ENCODE measurements around the gene TUBE1. TPM values are rescaled to one million over a fixed set of nuclear protein-coding genes. Genes with fewer than 3 reads are reported as not detected.

Gene TUBE1
- total RNA-seq, 2 donors from 2014 or later: 17.1 to 34.8 TPM

DNA sequence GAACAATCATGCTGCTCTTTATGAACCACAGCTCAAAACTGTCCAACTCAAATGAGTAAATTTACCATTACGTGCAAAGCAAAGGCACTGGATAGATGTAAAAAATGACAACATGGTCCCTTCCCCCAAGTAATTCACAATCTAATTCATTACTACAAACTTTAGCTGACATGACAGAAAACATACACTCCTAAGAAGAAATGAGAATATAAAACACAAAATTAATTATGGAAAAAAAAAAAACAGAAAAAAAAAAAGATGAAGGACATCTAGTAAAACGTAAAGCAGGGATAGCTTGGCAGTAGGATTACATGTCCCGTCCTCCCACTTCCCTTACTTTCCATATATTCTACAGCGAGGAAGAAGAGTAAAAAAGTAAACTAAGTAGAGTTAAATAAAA, 5.7 kb downstream of the TUBE1 start:
- peaks cover 5% of the 10 kb centered on the region for H3K4me1 ChIP-seq
- ATAC-seq (no peak), DNase-seq (no peak)
- 82 to 84% methylated on average over 4 of the region's 4 CpGs for WGBS, 2 donors
- no peaks in the 10 kb centered on the region for H3K9me3 ChIP-seq
- H3K4me3 ChIP-seq: no peak overlapping the region
- intact Hi-C loops (cut with DNase I): no loop called here
- no peaks in the 10 kb centered on the region for H3K27me3 ChIP-seq
- peaks cover 0 to 8% of the 10 kb centered on the region in 2 donors for H3K36me3 ChIP-seq (replicated peaks in 1 of 2; ENCODE audit: insufficient read depth in 1 of 2, low read depth in 2 of 2)
- TF ChIP-seq POLR2A (IDR thresholded peaks at IDR 0.05): no peak
- no peak for TF ChIP-seq CTCF (IDR thresholded peaks at IDR 0.05)
- no peak overlapping the region for H3K27ac ChIP-seq

- H3K27ac ChIP-seq: no peak overlapping the region
- H3K36me3 ChIP-seq (replicated peaks in 1 of 2; ENCODE audit: insufficient read depth in 1 of 2, low read depth in 2 of 2): peaks cover 0 to 8% of the 10 kb centered on the region in 2 donors
- no peaks in the 10 kb centered on the region for H3K9me3 ChIP-seq
- 44 to 52% methylated on average over 3 of the region's 3 CpGs for WGBS, 2 donors
- intact Hi-C loops (cut with DNase I): no loop called here
- no peak for DNase-seq
- no peaks in the 10 kb centered on the region for H3K4me1 ChIP-seq
- H3K27me3 ChIP-seq: no peaks in the 10 kb centered on the region
- no peak for ATAC-seq
- TF ChIP-seq CTCF (IDR thresholded peaks at IDR 0.05) (no peak), POLR2A (IDR thresholded peaks at IDR 0.05) (no peak)
- H3K4me3 ChIP-seq: no peak overlapping the region
These were observed 20.7 kb downstream of the TUBE1 start for GRCh38 chr6:112066606-112067005.

DNA sequence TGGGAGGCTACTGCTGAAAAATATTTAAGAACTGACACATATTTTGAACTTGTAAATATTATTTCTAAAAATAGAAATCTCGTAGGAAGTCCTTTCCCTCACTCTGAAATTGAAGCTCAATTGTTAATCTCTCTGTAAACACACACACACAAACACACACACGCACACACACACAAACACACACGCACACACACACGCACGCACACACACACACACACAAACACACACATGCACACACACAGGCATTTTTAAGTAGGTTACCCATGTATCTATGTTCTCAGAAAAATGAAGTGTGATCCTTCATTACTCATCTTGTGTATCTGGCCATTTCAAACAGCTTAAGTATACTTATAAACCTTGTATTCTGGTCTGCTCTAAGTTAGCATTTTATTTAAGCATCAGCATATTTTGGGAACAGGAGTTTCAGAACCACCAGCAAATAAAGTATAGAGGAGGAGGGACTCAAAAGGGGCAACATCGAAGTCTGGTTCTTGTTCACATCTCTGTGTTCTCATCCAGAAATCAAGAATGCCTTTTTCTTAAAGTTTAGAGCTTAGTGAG, 21.8 kb downstream of the TUBE1 start:
- Histone ChIP-seq H3K36me3 (replicated peaks in 1 of 2; ENCODE audit: insufficient read depth in 1 of 2, low read depth in 2 of 2) (peaks cover 0 to 7% of the 10 kb centered on the region in 2 donors), H3K27ac (no peak overlapping the region), H3K4me3 (no peak overlapping the region), H3K9me3 (no peaks in the 10 kb centered on the region), H3K4me1 (no peaks in the 10 kb centered on the region), H3K27me3 (no peaks in the 10 kb centered on the region)
- 37 to 44% methylated on average over 6 of the region's 6 CpGs for WGBS, 2 donors
- intact Hi-C loops (cut with DNase I): no loop called here
- DNase-seq (no peak), ATAC-seq (no peak)
- TF ChIP-seq CTCF (IDR thresholded peaks at IDR 0.05) (no peak), POLR2A (IDR thresholded peaks at IDR 0.05) (no peak)

DNA sequence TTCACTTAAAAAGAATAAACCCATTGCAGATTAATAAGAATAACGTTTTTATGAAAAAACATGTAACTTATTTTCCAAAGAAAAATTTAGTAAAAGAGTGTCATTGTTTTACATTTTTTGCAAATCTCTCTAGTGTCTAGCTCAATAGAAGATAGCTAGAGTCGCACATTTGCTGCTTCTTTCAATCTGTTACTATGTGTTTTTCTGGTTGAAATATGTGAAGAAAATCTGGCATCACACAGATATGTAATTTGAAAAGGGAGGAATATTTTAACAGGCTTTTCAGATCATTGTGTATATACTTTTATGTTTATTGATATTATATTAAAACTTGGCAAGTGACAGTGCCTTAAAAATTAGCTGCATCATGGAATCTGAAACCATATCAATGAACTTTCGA, 24.3 kb downstream of the TUBE1 start:
- H3K27me3 ChIP-seq: no peaks in the 10 kb centered on the region
- H3K4me1 ChIP-seq: no peaks in the 10 kb centered on the region
- no peak overlapping the region for H3K27ac ChIP-seq
- no peaks in the 10 kb centered on the region for H3K9me3 ChIP-seq
- 68 to 69% methylated on average over 3 of the region's 3 CpGs for WGBS, 2 donors
- no peak for TF ChIP-seq CTCF (IDR thresholded peaks at IDR 0.05)
- TF ChIP-seq POLR2A (IDR thresholded peaks at IDR 0.05): no peak
- intact Hi-C loops (cut with DNase I): no loop called here
- ATAC-seq (no peak), DNase-seq (no peak)
- H3K4me3 ChIP-seq: no peak overlapping the region
- no peaks in the 10 kb centered on the region for H3K36me3 ChIP-seq (replicated peaks in 1 of 2; ENCODE audit: insufficient read depth in 1 of 2, low read depth in 2 of 2)

DNA sequence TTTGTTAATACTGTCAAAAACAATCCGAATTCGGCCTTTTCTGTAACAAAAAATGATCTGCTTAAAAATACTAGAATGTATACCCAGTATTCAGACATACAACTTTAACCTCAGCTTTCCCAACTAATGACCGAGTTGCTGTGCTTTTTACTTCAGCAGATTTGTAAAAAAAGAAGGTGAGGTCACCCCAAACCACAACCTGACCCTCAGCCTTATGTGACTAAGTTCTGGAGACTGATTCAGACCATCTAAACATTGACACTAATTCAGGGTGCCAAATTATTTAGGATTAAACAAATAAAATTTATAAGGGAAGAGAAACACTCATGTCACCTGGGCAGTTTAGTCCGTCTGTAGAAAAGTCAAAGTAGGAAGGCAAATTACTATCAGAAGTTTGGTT, 25.7 kb downstream of the TUBE1 start:
- ATAC-seq: no peak
- no peaks in the 10 kb centered on the region for H3K36me3 ChIP-seq (replicated peaks in 1 of 2; ENCODE audit: insufficient read depth in 1 of 2, low read depth in 2 of 2)
- WGBS, 2 donors: 82 to 88% methylated on average over 4 of the region's 4 CpGs

More for the DNA sequence above, 25.7 kb downstream of the TUBE1 start:
- no peaks in the 10 kb centered on the region for H3K9me3 ChIP-seq
- TF ChIP-seq POLR2A (IDR thresholded peaks at IDR 0.05) (no peak), CTCF (IDR thresholded peaks at IDR 0.05) (no peak)
- H3K4me3 ChIP-seq: no peak overlapping the region
- intact Hi-C loops (cut with DNase I): no loop called here
- no peak overlapping the region for H3K27ac ChIP-seq
- no peak for DNase-seq
- H3K4me1 ChIP-seq: no peaks in the 10 kb centered on the region
- H3K27me3 ChIP-seq: no peaks in the 10 kb centered on the region

All from body of pancreas (tissue), 4 donors.